Esophagus (tissue), 2 donors: ENCODE results near the gene RNF31. TPM values are rescaled to one million over a fixed set of nuclear protein-coding genes. Genes with fewer than 3 reads are reported as not detected.
A peak's percentile ranks its signal among the peaks of the same experiment; 100 is the strongest.
"Not testable (repeated sequence)": the region's sequence is repeated elsewhere in the genome, so short reads cannot be mapped to it uniquely, and the experiment has no call there.

Experiments used
- H3K27ac ChIP-seq, 2 donors: one replicate each; pipeline ENCODE4 v1.5.1; 2013; ENCODE audit warnings: low read depth in 2 of 2, mild to moderate bottlenecking in 2 of 2, inconsistent platforms in 1 of 2, low read length in 1 of 2, moderate library complexity in 1 of 2
- H3K27me3 ChIP-seq, 2 donors: one replicate each; pipeline ENCODE4 v1.6.1; 2013; ENCODE audit warnings: low read length in 2 of 2, control low read depth in 1 of 2, mild to moderate bottlenecking in 1 of 2; ENCODE audit not compliant: insufficient read depth in 2 of 2, control insufficient read depth in 1 of 2
- H3K36me3 ChIP-seq, 2 donors: one replicate each; pipeline ENCODE4 v1.6.1; 2013; ENCODE audit warnings: low read length in 1 of 2; ENCODE audit not compliant: control insufficient read depth in 2 of 2, insufficient read depth in 2 of 2
- H3K4me1 ChIP-seq, 2 donors: one replicate each; pipeline ENCODE4 v1.6.1; 2013; ENCODE audit warnings: low read length in 1 of 2; ENCODE audit not compliant: control insufficient read depth in 2 of 2, insufficient read depth in 2 of 2
- H3K4me3 ChIP-seq, 2 donors: one replicate each; pipeline ENCODE4 v1.5.1; 2013; ENCODE audit warnings: low read length in 2 of 2, mild to moderate bottlenecking in 2 of 2, low read depth in 1 of 2, moderate library complexity in 1 of 2
- H3K9me3 ChIP-seq, 2 donors: one replicate each; pipeline ENCODE4 v1.6.1; 2013; ENCODE audit warnings: mild to moderate bottlenecking in 2 of 2, low read depth in 1 of 2, low read length in 1 of 2, moderate library complexity in 1 of 2; ENCODE audit not compliant: control insufficient read depth in 2 of 2, insufficient read depth in 1 of 2
- WGBS, 2 donors: extraction: QIAGEN DNeasy Blood & Tissue Kit; methylation state at CpG; one replicate each; pipeline ENCODE4 v1.1.7; 2013; 5-methylcytosine and 5-hydroxymethylcytosine counted together
- polyA plus RNA-seq, 2 donors: library from polyadenylated mRNA; stranded (reverse); fragments of 200-250 nt; gene quantifications; one replicate each; pipeline ENCODE4 v1.2.3, GENCODE V29; 2013
- donor health status: healthy with polysubstance abuse.
- donor health status: Bipolar disorder and iron deficiency.

Gene RNF31
- polyA plus RNA-seq, 2 donors = 27.4 to 70.6 TPM

GRCh38 chr14:24195186-24196070 is 48.1 kb downstream of the RNF31 start, which contains the start of gene TM9SF1:
TM9SF1 (minus strand) TSS chr14:24195441; CDS start chr14:24195019, 422 bp downstream.
- H3K27me3 ChIP-seq = no peaks in the 10 kb centered on the region
- peaks cover 0 to 16% of the 10 kb centered on the region in 2 donors for H3K36me3 ChIP-seq
- H3K4me1 ChIP-seq = peaks cover 0 to 3% of the 10 kb centered on the region in 2 donors
- no peaks in the 10 kb centered on the region for H3K9me3 ChIP-seq
- 0 to 1% methylated on average over 88 to 89 of the region's 89 CpGs for WGBS, 2 donors
- H3K4me3 ChIP-seq = peak within 1 kb of the TSS; percentile 71 to 81
- peak within 1 kb of the TSS; percentile 93 to 94 for H3K27ac ChIP-seq

DNA sequence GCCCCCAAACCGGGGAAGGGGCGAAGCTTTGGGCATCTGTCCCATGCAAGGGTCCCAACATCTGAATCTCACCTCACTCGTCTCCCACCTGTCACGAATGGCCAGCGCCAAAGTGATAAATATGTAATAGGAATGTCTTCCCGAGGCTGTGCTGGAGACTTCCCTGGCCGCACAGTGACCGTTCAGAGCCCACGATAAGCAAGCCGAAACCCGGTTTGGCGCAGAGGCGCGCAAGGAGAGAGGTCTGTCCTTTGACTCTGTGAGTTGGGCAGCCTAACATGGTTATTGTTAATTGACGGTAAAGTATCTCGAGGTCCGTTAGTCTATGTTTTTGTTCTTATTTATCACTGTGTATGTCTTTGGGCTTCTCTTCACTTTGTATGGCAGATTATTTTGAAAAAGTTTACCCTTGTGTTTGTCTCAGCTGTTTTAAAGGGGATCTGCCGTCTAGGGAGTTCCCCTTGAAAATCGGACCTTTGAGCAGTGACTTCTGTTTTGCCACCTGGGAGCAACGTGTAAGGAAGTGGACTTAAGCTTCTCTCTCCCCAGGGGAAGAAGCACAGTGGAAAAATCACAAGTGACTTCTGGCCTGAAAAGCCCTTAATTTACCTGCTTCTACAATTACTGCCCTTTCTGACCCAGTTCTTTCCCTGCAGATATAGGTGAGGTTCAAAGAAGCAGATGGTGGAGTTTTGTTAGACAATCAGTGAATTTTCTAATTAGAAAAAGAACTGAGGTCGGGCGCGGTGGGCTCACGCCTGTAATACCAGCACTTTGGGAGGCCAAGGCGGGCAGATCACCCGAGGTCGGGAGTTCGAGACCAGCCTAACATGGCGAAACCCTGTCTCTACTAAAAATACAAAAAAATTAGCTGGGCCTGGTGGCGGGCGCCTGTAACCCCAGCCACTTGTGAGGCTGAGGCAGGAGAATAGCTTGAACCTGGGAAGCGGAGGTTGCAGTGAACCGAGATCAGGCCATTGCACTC is 49.1 kb downstream of the RNF31 start:
- Histone ChIP-seq H3K9me3 (no peaks in the 10 kb centered on the region), H3K27ac (peak overlapping the region; percentile 93 to 94)
- 29 to 35% methylated on average over 33 of the region's 33 CpGs for WGBS, 2 donors

GRCh38 chr14:24197056-24197450 is 49.8 kb downstream of the RNF31 start:
- Histone ChIP-seq H3K27me3 (no peaks in the 10 kb centered on the region), H3K36me3 (peaks cover 0 to 9% of the 10 kb centered on the region in 2 donors), H3K9me3 (no peaks in the 10 kb centered on the region), H3K4me3 (no peak overlapping the region), H3K27ac (no peak overlapping the region), H3K4me1 (peaks cover 0 to 3% of the 10 kb centered on the region in 2 donors)
- WGBS, 2 donors = 90 to 95% methylated on average over 2 of the region's 2 CpGs

More for the DNA sequence above, 49.1 kb downstream of the RNF31 start:
- Histone ChIP-seq H3K27me3 (no peaks in the 10 kb centered on the region), H3K36me3 (peaks cover 0 to 14% of the 10 kb centered on the region in 2 donors), H3K4me3 (peak overlapping the region; percentile 71 to 81), H3K4me1 (peaks cover 0 to 3% of the 10 kb centered on the region in 2 donors)

- H3K4me3 ChIP-seq = no peak overlapping the region
- H3K36me3 ChIP-seq = no peaks in the 10 kb centered on the region
- no peaks in the 10 kb centered on the region for H3K27me3 ChIP-seq
- 84 to 86% methylated on average over 7 of the region's 7 CpGs for WGBS, 2 donors
- no peaks in the 10 kb centered on the region for H3K9me3 ChIP-seq
- no peak overlapping the region for H3K27ac ChIP-seq
- H3K4me1 ChIP-seq = peaks cover 0 to 3% of the 10 kb centered on the region in 2 donors
These were observed 51.7 kb downstream of the RNF31 start for GRCh38 chr14:24198814-24199524.

- H3K4me1 ChIP-seq, H3K27ac ChIP-seq, H3K9me3 ChIP-seq, H3K4me3 ChIP-seq, H3K27me3 ChIP-seq, H3K36me3 ChIP-seq: not testable (repeated sequence)
- 91 to 94% methylated on average over 8 of the region's 8 CpGs for WGBS, 2 donors
These were observed 55.2 kb downstream of the RNF31 start for GRCh38 chr14:24202538-24202937.

- not testable (repeated sequence) for H3K27me3 ChIP-seq, H3K36me3 ChIP-seq, H3K27ac ChIP-seq, H3K4me3 ChIP-seq, H3K9me3 ChIP-seq, H3K4me1 ChIP-seq
- WGBS, 2 donors = 96 to 97% methylated on average over 16 of the region's 16 CpGs
These were observed 56.1 kb downstream of the RNF31 start for GRCh38 chr14:24203249-24203886.

GRCh38 chr14:24204163-24205146 is 57.2 kb downstream of the RNF31 start:
- 90 to 95% methylated on average over 7 of the region's 7 CpGs for WGBS, 2 donors
- peaks cover 9 to 14% of the 10 kb centered on the region in 2 donors for H3K36me3 ChIP-seq
- H3K27me3 ChIP-seq = no peaks in the 10 kb centered on the region
- no peaks in the 10 kb centered on the region for H3K4me1 ChIP-seq
- no peak overlapping the region for H3K27ac ChIP-seq
- H3K9me3 ChIP-seq = no peaks in the 10 kb centered on the region
- H3K4me3 ChIP-seq = no peak overlapping the region
